GM12864 (cell line): ENCODE data around the gene ZNF417.

Source experiments
- DNase-seq: peaks from one replicate; pipeline ENCODE4 v3.0.0-alpha.2; 2011; ENCODE audit warnings: low read depth
- H3K4me3 ChIP-seq: 2 replicates; pipeline ENCODE4 v1.5.1; 2011; ENCODE audit warnings: mild to moderate bottlenecking, low read depth, low read length, control low read depth
- TF ChIP-seq, protein P1 (sequence below): IDR thresholded peaks from 2 replicates; pipeline ENCODE4 v1.5.1; 2011; ENCODE audit warnings: low read depth, mild to moderate bottlenecking, moderate library complexity, low read length, control low read depth, inconsistent platforms; ENCODE audit errors: missing control alignments

ZNF417 gene

DNA sequence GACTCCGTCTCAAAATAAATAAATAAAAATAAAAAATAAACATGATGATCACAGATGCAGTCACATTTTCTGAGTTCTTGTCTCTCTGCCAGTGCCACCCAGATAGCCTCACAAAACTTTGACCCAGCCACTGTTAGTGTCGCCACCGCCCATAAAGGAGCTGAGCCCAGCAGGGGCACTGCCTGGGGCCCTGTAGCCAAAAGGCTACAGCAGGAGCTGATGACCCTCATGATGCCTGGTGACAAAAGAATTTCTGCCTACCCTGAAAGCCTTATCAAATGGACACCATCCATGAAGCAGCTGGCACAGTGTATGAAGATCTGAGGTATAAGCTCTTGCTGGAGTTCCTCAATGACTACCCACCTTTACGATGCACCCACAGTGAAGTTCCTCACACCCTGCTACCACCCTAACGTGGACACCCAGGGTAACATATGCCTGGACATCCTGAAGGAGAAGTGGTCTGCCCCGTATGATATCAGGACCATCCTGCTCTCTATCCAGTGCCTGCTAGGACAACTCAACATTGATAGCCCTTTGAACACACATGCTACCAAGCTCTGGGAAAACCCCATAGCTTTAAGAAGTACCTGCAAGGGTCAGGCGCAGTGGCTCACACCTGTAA, 48.4 kb downstream of the ZNF417 start:
- TF ChIP-seq, protein P1, sequence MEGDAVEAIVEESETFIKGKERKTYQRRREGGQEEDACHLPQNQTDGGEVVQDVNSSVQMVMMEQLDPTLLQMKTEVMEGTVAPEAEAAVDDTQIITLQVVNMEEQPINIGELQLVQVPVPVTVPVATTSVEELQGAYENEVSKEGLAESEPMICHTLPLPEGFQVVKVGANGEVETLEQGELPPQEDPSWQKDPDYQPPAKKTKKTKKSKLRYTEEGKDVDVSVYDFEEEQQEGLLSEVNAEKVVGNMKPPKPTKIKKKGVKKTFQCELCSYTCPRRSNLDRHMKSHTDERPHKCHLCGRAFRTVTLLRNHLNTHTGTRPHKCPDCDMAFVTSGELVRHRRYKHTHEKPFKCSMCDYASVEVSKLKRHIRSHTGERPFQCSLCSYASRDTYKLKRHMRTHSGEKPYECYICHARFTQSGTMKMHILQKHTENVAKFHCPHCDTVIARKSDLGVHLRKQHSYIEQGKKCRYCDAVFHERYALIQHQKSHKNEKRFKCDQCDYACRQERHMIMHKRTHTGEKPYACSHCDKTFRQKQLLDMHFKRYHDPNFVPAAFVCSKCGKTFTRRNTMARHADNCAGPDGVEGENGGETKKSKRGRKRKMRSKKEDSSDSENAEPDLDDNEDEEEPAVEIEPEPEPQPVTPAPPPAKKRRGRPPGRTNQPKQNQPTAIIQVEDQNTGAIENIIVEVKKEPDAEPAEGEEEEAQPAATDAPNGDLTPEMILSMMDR = no peak
- no peak overlapping the region for H3K4me3 ChIP-seq
- DNase-seq = no peak
